Measurements from ENCODE around the gene SLC35E3. TPM values are rescaled to one million over a fixed set of nuclear protein-coding genes. Genes with fewer than 3 reads are reported as not detected.

The SLC35E3 gene
- total RNA-seq, 4 donors from 2014 or later, result 1.6 to 8.1 (median 4.6) TPM

DNA sequence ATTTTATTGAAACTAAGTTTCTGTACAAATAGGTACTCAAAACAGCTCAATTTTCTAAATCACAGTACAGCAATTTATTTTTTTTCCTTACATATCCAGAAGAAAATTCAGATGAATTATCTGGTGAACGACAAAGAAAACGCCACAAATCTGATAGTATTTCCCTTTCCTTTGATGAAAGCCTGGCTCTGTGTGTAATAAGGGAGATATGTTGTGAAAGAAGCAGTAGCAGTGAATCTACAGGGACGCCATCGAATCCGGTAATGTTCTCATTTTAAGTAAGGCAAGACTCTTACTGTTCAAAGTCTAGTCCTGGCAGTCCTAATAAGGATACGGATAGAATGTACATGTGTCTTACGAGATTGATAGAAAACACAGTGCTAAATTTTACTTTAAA lies 82.7 kb downstream of the SLC35E3 start:
- WGBS, 2 donors (ENCODE audit: low coverage in 1 of 2), result 90 to 92% methylated on average over 7 of the region's 7 CpGs
- Histone ChIP-seq H3K4me3 (no peak overlapping the region), H3K9me3 (no peaks in the 10 kb centered on the region), H3K4me1 (peaks cover 0 to 13% (median 0%) of the 10 kb centered on the region in 4 donors), H3K27me3 (no peaks in the 10 kb centered on the region), H3K36me3 (peaks cover 0 to 55% (median 26%) of the 10 kb centered on the region in 4 donors), H3K27ac (no peak overlapping the region)
- intact Hi-C loops (cut with DNase I; ENCODE audit: low total_unique reads) (no loop called here), in situ Hi-C loops (cut with MboI; ENCODE audit: low pct_ligation_motif_present in 1 of 4, low pct_unique_long_range_greater_than_20kb in 1 of 4, low sequenced_read_pairs in 3 of 4) (no loop called here)
- TF ChIP-seq POLR2A (IDR thresholded peaks at IDR 0.05) (no peak), EP300 (IDR thresholded peaks at IDR 0.05; ENCODE audit: low read depth) (no peak), POLR2AphosphoS5 (IDR thresholded peaks at IDR 0.05) (no peak)
- TF ChIP-seq, protein P1, sequence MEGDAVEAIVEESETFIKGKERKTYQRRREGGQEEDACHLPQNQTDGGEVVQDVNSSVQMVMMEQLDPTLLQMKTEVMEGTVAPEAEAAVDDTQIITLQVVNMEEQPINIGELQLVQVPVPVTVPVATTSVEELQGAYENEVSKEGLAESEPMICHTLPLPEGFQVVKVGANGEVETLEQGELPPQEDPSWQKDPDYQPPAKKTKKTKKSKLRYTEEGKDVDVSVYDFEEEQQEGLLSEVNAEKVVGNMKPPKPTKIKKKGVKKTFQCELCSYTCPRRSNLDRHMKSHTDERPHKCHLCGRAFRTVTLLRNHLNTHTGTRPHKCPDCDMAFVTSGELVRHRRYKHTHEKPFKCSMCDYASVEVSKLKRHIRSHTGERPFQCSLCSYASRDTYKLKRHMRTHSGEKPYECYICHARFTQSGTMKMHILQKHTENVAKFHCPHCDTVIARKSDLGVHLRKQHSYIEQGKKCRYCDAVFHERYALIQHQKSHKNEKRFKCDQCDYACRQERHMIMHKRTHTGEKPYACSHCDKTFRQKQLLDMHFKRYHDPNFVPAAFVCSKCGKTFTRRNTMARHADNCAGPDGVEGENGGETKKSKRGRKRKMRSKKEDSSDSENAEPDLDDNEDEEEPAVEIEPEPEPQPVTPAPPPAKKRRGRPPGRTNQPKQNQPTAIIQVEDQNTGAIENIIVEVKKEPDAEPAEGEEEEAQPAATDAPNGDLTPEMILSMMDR (IDR thresholded peaks at IDR 0.05), result no peak
- DNase-seq, result no peak

Other genes with a start within 250 kb of the SLC35E3 start
- gene RAP1B, start 135.3 kb upstream of the SLC35E3 start, total RNA-seq, result 100 to 1,000 TPM; 180 to 380 (median 224) TPM
- 10 to 100 TPM in 3 of 4 donors, 1 to 10 TPM in 1; 6.4 to 29.2 (median 22.6) TPM for gene NUP107, start 59.2 kb upstream of the SLC35E3 start, total RNA-seq
- 100 to 1,000 TPM in 3 of 4 donors, 10 to 100 TPM in 1; 45.7 to 291 (median 220) TPM for gene MDM2, start 62.0 kb downstream of the SLC35E3 start, total RNA-seq
- gene CPM, start 187.0 kb downstream of the SLC35E3 start, total RNA-seq, result 100 to 1,000 TPM in 3 of 4 donors, 10 to 100 TPM in 1; 36.4 to 147 (median 107) TPM

All from transverse colon (tissue), 4 donors.